Embryonic facial prominence (tissue), 1 donor: ENCODE data around the gene MIB2.

Experiments used
- DNase-seq: peaks from one replicate; pipeline ENCODE4 v3.0.0-alpha.2; 2016; ENCODE audit errors: extremely low spot score

Gene MIB2

GRCh38 chr1:1614204-1614953 is 921 bp upstream of the MIB2 start:
- DNase-seq, result no peak

- no peak for DNase-seq
Measured at GRCh38 chr1:1614954-1615255, 395 bp upstream of the MIB2 start.

GRCh38 chr1:1616045-1616790 is 918 bp downstream of the MIB2 start:
- DNase-seq, result no peak

GRCh38 chr1:1616838-1617237 is 1.5 kb downstream of the MIB2 start:
- DNase-seq, result no peak

- DNase-seq, result no peak
Measured at GRCh38 chr1:1617516-1617915, 2.2 kb downstream of the MIB2 start.

GRCh38 chr1:1617925-1618324 is 2.6 kb downstream of the MIB2 start:
- DNase-seq, result no peak

- no peak for DNase-seq
Measured at GRCh38 chr1:1618396-1619068, 3.2 kb downstream of the MIB2 start.

GRCh38 chr1:1619917-1620361 is 4.6 kb downstream of the MIB2 start:
- DNase-seq, result no peak

GRCh38 chr1:1620433-1621139 is 5.3 kb downstream of the MIB2 start:
- no peak for DNase-seq

GRCh38 chr1:1621173-1622009 is 6.1 kb downstream of the MIB2 start:
- DNase-seq, result no peak

GRCh38 chr1:1622010-1622787 is 6.9 kb downstream of the MIB2 start:
- no peak for DNase-seq

GRCh38 chr1:1622788-1623094 is 7.4 kb downstream of the MIB2 start:
- DNase-seq, result no peak

- DNase-seq, result no peak
Measured at GRCh38 chr1:1623181-1623630, 7.9 kb downstream of the MIB2 start.

GRCh38 chr1:1623631-1624442 is 8.5 kb downstream of the MIB2 start:
- no peak for DNase-seq

GRCh38 chr1:1624443-1625403 is 9.4 kb downstream of the MIB2 start:
- DNase-seq, result no peak

- no peak for DNase-seq
Measured at GRCh38 chr1:1625404-1625775, 10.1 kb downstream of the MIB2 start.

- DNase-seq, result no peak
Measured at GRCh38 chr1:1625824-1626206, 10.5 kb downstream of the MIB2 start.
